ENCODE results near the gene SERTAD1.

- TF ChIP-seq CTCF (IDR thresholded peaks at IDR 0.05) (no peak), EZH2 (IDR thresholded peaks at IDR 0.05; ENCODE audit: borderline replicate concordance, insufficient read depth, low read depth, low read length, poor library complexity, severe bottlenecking) (no peak)
These were observed 47.3 kb downstream of the SERTAD1 start for GRCh38 chr19:40378509-40378908.
